Mesendoderm (in vitro differentiated cells): ENCODE results near the gene UFC1. TPM values are rescaled to one million over a fixed set of nuclear protein-coding genes. Genes with fewer than 3 reads are reported as not detected.

Experiments
- DNase-seq: peaks from one replicate; pipeline ENCODE4 v3.0.0; 2013
- H2AK5ac ChIP-seq: 2 replicates; pipeline ENCODE4 v1.6.1; 2013; ENCODE audit warnings: low read length, inconsistent platforms
- H2BK120ac ChIP-seq: 2 replicates; pipeline ENCODE4 v1.6.1; 2013; ENCODE audit warnings: low read depth, mild to moderate bottlenecking, low read length, moderate library complexity, mixed read lengths
- H2BK15ac ChIP-seq: replicated peaks from 2 replicates; pipeline ENCODE4 v1.6.1; 2013; ENCODE audit warnings: low read depth, mild to moderate bottlenecking, moderate library complexity
- H2BK5ac ChIP-seq: 2 replicates; pipeline ENCODE4 v1.6.1; 2013; ENCODE audit warnings: low read length, inconsistent platforms
- H3K18ac ChIP-seq: 2 replicates; pipeline ENCODE4 v1.6.1; 2013; ENCODE audit warnings: mild to moderate bottlenecking, low read length, mixed read lengths
- H3K23ac ChIP-seq: one replicate; pipeline ENCODE4 v1.6.1; 2013; ENCODE audit warnings: low read length
- H3K27ac ChIP-seq: 2 replicates; pipeline ENCODE4 v1.5.1; 2013; ENCODE audit warnings: low read depth, mild to moderate bottlenecking, inconsistent platforms, low read length, moderate library complexity
- H3K27me3 ChIP-seq: 2 replicates; pipeline ENCODE4 v1.6.1; 2013; ENCODE audit warnings: low read length, control low read depth, mild to moderate bottlenecking, inconsistent platforms; ENCODE audit not compliant: insufficient read depth, poor library complexity
- H3K36me3 ChIP-seq: 2 replicates; pipeline ENCODE4 v1.6.1; 2013; ENCODE audit warnings: low read length, inconsistent platforms; ENCODE audit not compliant: control insufficient read depth, insufficient read depth
- H3K4ac ChIP-seq: one replicate; pipeline ENCODE4 v1.6.1; 2013; ENCODE audit warnings: low read depth, mild to moderate bottlenecking, low read length, moderate library complexity
- H3K4me1 ChIP-seq: 2 replicates; pipeline ENCODE4 v1.6.1; 2013; ENCODE audit warnings: low read depth, low read length, inconsistent platforms; ENCODE audit not compliant: control insufficient read depth
- H3K4me2 ChIP-seq: 2 replicates; pipeline ENCODE4 v1.6.1; 2013; ENCODE audit warnings: low read length
- H3K4me3 ChIP-seq: 2 replicates; pipeline ENCODE4 v1.5.1; 2013; ENCODE audit warnings: mild to moderate bottlenecking, low read length
- H3K56ac ChIP-seq: one replicate; pipeline ENCODE4 v1.6.1; 2013; ENCODE audit warnings: low read length
- H3K79me1 ChIP-seq: 2 replicates; pipeline ENCODE4 v1.6.1; 2013; ENCODE audit warnings: low read length, inconsistent platforms
- H3K79me2 ChIP-seq: 2 replicates; pipeline ENCODE4 v1.6.1; 2013; ENCODE audit warnings: mild to moderate bottlenecking, low read length; ENCODE audit not compliant: control insufficient read depth, insufficient read depth
- H3K9ac ChIP-seq: 2 replicates; pipeline ENCODE4 v1.6.1; 2013; ENCODE audit warnings: low read length, inconsistent platforms
- H4K5ac ChIP-seq: one replicate; pipeline ENCODE4 v1.6.1; 2013; ENCODE audit warnings: low read length
- H4K8ac ChIP-seq: one replicate; pipeline ENCODE4 v1.6.1; 2013; ENCODE audit warnings: low read depth, mild to moderate bottlenecking, control low read depth, low read length, moderate library complexity
- WGBS: extraction: QIAGEN DNeasy Blood & Tissue Kit; methylation state at CpG from one replicate; pipeline ENCODE4 v1.1.7; 2013; ENCODE audit warnings: low lambda C conversion rate, missing lambda C conversion rate; ENCODE audit not compliant: insufficient coverage; ENCODE audit errors: extremely low coverage; 5-methylcytosine and 5-hydroxymethylcytosine counted together
- polyA plus RNA-seq, 2 experiments: library from polyadenylated mRNA; stranded (reverse); fragments of 200-250 nt; gene quantifications; one replicate each; pipeline ENCODE4 v1.2.3, GENCODE V29; 2013

Gene UFC1
- polyA plus RNA-seq (2013, experiment 1 of 2) = 86.6 TPM
- polyA plus RNA-seq (2013, experiment 2 of 2) = 89.9 TPM

- H3K27me3 ChIP-seq = no peaks in the 10 kb centered on the region
- peak within 1 kb of the TSS; percentile 7 for H3K4ac ChIP-seq
- peak within 1 kb of the TSS; percentile 47 for H3K4me2 ChIP-seq
- no peak within 1 kb of the TSS for H3K23ac ChIP-seq
- no peak within 1 kb of the TSS for H2BK15ac ChIP-seq
- no peaks in the 10 kb centered on the region for H3K36me3 ChIP-seq
- H3K79me1 ChIP-seq = no peaks in the 10 kb centered on the region
- H4K8ac ChIP-seq = peak within 1 kb of the TSS; percentile 91
- H3K9ac ChIP-seq = peak within 1 kb of the TSS; percentile 79
- no peak within 1 kb of the TSS for H2BK120ac ChIP-seq
- peak within 1 kb of the TSS; percentile 64 for H4K5ac ChIP-seq
- H3K27ac ChIP-seq = peak within 1 kb of the TSS; percentile 28
- peak within 1 kb of the TSS; percentile 95 for H3K56ac ChIP-seq
- peak within 1 kb of the TSS; percentile 84 for H2BK5ac ChIP-seq
- peak within 1 kb of the TSS; percentile 59 for H3K4me3 ChIP-seq
- WGBS = no CpG with 5 or more reads among the region's 33 CpGs
- H2AK5ac ChIP-seq = no peak within 1 kb of the TSS
- H3K18ac ChIP-seq = peak within 1 kb of the TSS; percentile 77
- peak; percentile 95 for DNase-seq
- no peaks in the 10 kb centered on the region for H3K79me2 ChIP-seq
- H3K4me1 ChIP-seq = peaks cover 2% of the 10 kb centered on the region
These were observed at the start of gene UFC1 for GRCh38 chr1:161153682-161154337. TSS of gene UFC1 (plus strand) at chr1:161153978. CDS start at chr1:161153998, 20 bp downstream.

DNA sequence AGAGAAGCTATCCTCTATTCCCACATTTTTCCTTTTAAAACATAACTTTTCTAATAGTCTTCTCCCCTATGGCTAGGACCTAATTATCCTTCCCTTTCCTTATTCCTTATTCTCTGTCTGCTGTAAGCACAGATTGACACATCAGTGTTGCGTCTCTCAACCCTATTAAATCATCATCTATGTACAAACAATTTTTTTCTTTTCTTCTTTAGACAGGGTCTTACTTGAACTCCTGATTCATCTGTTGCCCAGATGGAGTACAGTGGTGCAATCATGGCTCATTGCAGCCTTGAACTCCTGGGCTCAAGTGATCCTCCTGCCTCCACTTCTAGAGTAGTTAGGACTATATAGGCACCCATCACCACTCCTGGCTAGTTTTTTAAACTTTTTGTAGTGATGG, 47.3 kb upstream of the UFC1 start:
- H3K4me2 ChIP-seq = no peak overlapping the region
- no CpG with 5 or more reads among the region's 1 CpG for WGBS
- no peaks in the 10 kb centered on the region for H3K79me2 ChIP-seq
- no peak overlapping the region for H2BK5ac ChIP-seq
- no peak overlapping the region for H3K23ac ChIP-seq
- no peak overlapping the region for H2BK15ac ChIP-seq
- no peak overlapping the region for H3K4me3 ChIP-seq
- H3K36me3 ChIP-seq = no peaks in the 10 kb centered on the region
- H3K79me1 ChIP-seq = peaks cover 5% of the 10 kb centered on the region
- no peak overlapping the region for H3K56ac ChIP-seq
- no peak overlapping the region for H3K27ac ChIP-seq
- no peak overlapping the region for H3K18ac ChIP-seq
- no peaks in the 10 kb centered on the region for H3K4me1 ChIP-seq
- no peak overlapping the region for H2AK5ac ChIP-seq
- no peak overlapping the region for H4K5ac ChIP-seq
- H3K4ac ChIP-seq = no peak overlapping the region
- no peak overlapping the region for H3K9ac ChIP-seq
- no peak for DNase-seq
- H4K8ac ChIP-seq = no peak overlapping the region
- no peak overlapping the region for H2BK120ac ChIP-seq
- H3K27me3 ChIP-seq = no peaks in the 10 kb centered on the region

DNA sequence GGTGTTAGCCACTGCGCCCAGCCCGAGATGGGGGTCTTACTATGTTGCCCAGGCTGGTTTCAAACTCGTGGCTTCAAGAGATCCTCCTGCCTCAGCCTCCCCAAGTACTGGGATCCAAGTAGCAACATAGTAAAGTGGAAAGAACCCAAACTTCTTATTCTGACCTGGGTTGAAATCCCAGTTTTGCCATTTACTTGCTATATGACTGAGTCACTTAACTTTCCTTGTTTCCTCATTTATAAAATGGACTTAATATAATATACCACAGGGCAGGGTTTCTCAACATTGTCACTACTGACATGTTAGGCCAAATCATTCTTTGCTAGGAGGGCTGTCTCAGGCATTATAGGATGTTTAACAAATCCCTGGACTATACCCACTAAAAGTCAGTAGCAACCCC, 42.7 kb upstream of the UFC1 start:
- no peak overlapping the region for H3K9ac ChIP-seq
- H2BK15ac ChIP-seq = no peak overlapping the region
- DNase-seq = no peak
- H3K4me3 ChIP-seq = no peak overlapping the region
- H3K4ac ChIP-seq = no peak overlapping the region
- no peak overlapping the region for H3K56ac ChIP-seq
- H4K5ac ChIP-seq = no peak overlapping the region
- H2BK5ac ChIP-seq = no peak overlapping the region
- no peak overlapping the region for H3K27ac ChIP-seq
- no peak overlapping the region for H3K18ac ChIP-seq
- H3K79me2 ChIP-seq = peaks cover 26% of the 10 kb centered on the region
- H3K36me3 ChIP-seq = no peaks in the 10 kb centered on the region
- peaks cover 8% of the 10 kb centered on the region for H3K79me1 ChIP-seq
- H2BK120ac ChIP-seq = no peak overlapping the region
- no peak overlapping the region for H2AK5ac ChIP-seq
- no peak overlapping the region for H3K4me2 ChIP-seq
- no CpG with 5 or more reads among the region's 3 CpGs for WGBS
- no peaks in the 10 kb centered on the region for H3K4me1 ChIP-seq
- H3K23ac ChIP-seq = no peak overlapping the region
- no peak overlapping the region for H4K8ac ChIP-seq
- no peaks in the 10 kb centered on the region for H3K27me3 ChIP-seq

DNA sequence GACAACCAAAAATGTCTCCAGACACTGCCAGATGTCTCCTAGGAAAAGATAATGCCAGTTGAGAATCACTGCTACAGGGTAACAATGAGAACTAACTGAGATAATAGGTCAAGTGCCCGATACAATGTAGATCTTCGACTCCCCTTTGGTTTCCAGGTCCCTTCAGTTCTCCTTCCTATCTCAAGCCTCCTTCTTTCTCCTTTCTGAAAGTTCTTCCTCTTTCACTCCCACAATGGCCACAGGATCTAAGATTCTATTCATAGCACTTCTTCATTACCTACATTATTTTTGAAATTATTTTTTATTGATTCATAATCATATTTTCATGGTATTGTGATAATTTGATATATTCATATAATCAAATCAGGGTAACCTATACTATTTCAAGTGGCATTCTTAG, 42.3 kb upstream of the UFC1 start:
- no peak overlapping the region for H2BK5ac ChIP-seq
- WGBS = no CpG with 5 or more reads among the region's 2 CpGs
- no peak overlapping the region for H3K23ac ChIP-seq
- no peak overlapping the region for H4K8ac ChIP-seq
- no peak overlapping the region for H3K9ac ChIP-seq
- no peaks in the 10 kb centered on the region for H3K27me3 ChIP-seq
- peaks cover 30% of the 10 kb centered on the region for H3K79me2 ChIP-seq
- no peak overlapping the region for H2BK120ac ChIP-seq
- no peak overlapping the region for H3K27ac ChIP-seq
- no peak overlapping the region for H3K18ac ChIP-seq
- H2AK5ac ChIP-seq = no peak overlapping the region
- H3K4me1 ChIP-seq = no peaks in the 10 kb centered on the region
- H3K79me1 ChIP-seq = peaks cover 6% of the 10 kb centered on the region
- H3K56ac ChIP-seq = no peak overlapping the region
- no peak for DNase-seq
- no peak overlapping the region for H3K4ac ChIP-seq
- H3K4me3 ChIP-seq = no peak overlapping the region
- H2BK15ac ChIP-seq = no peak overlapping the region
- no peak overlapping the region for H4K5ac ChIP-seq
- no peak overlapping the region for H3K4me2 ChIP-seq
- H3K36me3 ChIP-seq = no peaks in the 10 kb centered on the region

- Histone ChIP-seq H3K4ac (no peak overlapping the region), H3K9ac (no peak overlapping the region), H2BK5ac (no peak overlapping the region), H3K79me1 (peaks cover 10% of the 10 kb centered on the region), H3K79me2 (peaks cover 46% of the 10 kb centered on the region), H3K56ac (no peak overlapping the region), H3K4me2 (no peak overlapping the region), H3K4me3 (no peak overlapping the region), H2BK15ac (no peak overlapping the region), H3K4me1 (peaks cover 4% of the 10 kb centered on the region), H3K23ac (no peak overlapping the region), H3K27ac (no peak overlapping the region), H3K18ac (no peak overlapping the region), H2BK120ac (no peak overlapping the region), H2AK5ac (no peak overlapping the region), H3K27me3 (no peaks in the 10 kb centered on the region), H3K36me3 (no peaks in the 10 kb centered on the region), H4K8ac (no peak overlapping the region), H4K5ac (no peak overlapping the region)
- no CpG with 5 or more reads among the region's 1 CpG for WGBS
- no peak for DNase-seq
These were observed 39.9 kb upstream of the UFC1 start for GRCh38 chr1:161113915-161114314.

GRCh38 chr1:161114556-161114955, 39.2 kb upstream of the UFC1 start:
- Histone ChIP-seq H3K18ac (no peak overlapping the region), H2AK5ac (no peak overlapping the region), H3K4me3 (no peak overlapping the region), H4K8ac (no peak overlapping the region), H3K27ac (no peak overlapping the region), H3K79me1 (peaks cover 10% of the 10 kb centered on the region), H2BK120ac (no peak overlapping the region), H3K4me1 (peaks cover 9% of the 10 kb centered on the region), H4K5ac (no peak overlapping the region), H2BK15ac (no peak overlapping the region), H3K36me3 (no peaks in the 10 kb centered on the region), H2BK5ac (no peak overlapping the region), H3K27me3 (no peaks in the 10 kb centered on the region), H3K56ac (no peak overlapping the region), H3K23ac (no peak overlapping the region), H3K4me2 (no peak overlapping the region), H3K79me2 (peaks cover 49% of the 10 kb centered on the region), H3K9ac (no peak overlapping the region), H3K4ac (no peak overlapping the region)
- DNase-seq = no peak
- WGBS = no CpG with 5 or more reads among the region's 2 CpGs
